ENCODE data around the gene ZBTB17.

The ZBTB17 gene

GRCh38 chr1:16015960-16016901 lies 40.3 kb upstream of the ZBTB17 start:
- Mint-ChIP-seq H3K36me3 (ENCODE audit: low read depth) (no peaks in the 10 kb centered on the region), H3K27ac (no peak overlapping the region), H3K4me1 (peaks cover 56% of the 10 kb centered on the region), H3K27me3 (ENCODE audit: low read depth, poor library complexity) (peaks cover 26% of the 10 kb centered on the region), H3K9me3 (no peaks in the 10 kb centered on the region), H3K4me3 (no peak overlapping the region)
- no peak for DNase-seq
- TF ChIP-seq, protein P1, sequence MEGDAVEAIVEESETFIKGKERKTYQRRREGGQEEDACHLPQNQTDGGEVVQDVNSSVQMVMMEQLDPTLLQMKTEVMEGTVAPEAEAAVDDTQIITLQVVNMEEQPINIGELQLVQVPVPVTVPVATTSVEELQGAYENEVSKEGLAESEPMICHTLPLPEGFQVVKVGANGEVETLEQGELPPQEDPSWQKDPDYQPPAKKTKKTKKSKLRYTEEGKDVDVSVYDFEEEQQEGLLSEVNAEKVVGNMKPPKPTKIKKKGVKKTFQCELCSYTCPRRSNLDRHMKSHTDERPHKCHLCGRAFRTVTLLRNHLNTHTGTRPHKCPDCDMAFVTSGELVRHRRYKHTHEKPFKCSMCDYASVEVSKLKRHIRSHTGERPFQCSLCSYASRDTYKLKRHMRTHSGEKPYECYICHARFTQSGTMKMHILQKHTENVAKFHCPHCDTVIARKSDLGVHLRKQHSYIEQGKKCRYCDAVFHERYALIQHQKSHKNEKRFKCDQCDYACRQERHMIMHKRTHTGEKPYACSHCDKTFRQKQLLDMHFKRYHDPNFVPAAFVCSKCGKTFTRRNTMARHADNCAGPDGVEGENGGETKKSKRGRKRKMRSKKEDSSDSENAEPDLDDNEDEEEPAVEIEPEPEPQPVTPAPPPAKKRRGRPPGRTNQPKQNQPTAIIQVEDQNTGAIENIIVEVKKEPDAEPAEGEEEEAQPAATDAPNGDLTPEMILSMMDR (IDR thresholded peaks at IDR 0.05) = no peak

DNA sequence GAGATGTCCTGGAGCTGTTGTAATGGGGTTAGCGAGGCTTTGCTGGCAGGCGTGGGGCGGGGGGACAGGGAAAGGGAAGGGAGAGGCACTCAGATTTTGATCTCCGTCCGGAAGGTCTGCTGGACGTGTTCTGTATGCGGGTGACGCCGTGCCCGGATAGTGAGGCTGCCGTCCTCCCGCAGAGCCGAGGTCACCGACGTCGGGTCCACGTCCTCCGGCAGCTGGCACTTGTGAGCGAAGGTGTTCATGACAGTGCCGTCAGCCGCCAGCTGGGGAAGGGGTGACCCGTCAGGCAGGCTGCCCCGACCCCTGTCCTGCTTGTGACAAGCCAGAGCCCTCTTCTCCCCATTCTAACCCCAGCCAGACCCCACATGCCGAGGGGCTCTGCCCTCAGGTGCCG lies 39.6 kb upstream of the ZBTB17 start:
- TF ChIP-seq, protein P1 (IDR thresholded peaks at IDR 0.05) = no peak
- Mint-ChIP-seq H3K27me3 (ENCODE audit: low read depth, poor library complexity) (peaks cover 26% of the 10 kb centered on the region), H3K4me3 (no peak overlapping the region), H3K27ac (no peak overlapping the region), H3K9me3 (no peaks in the 10 kb centered on the region), H3K4me1 (peaks cover 56% of the 10 kb centered on the region), H3K36me3 (ENCODE audit: low read depth) (no peaks in the 10 kb centered on the region)
- DNase-seq = no peak

DNA sequence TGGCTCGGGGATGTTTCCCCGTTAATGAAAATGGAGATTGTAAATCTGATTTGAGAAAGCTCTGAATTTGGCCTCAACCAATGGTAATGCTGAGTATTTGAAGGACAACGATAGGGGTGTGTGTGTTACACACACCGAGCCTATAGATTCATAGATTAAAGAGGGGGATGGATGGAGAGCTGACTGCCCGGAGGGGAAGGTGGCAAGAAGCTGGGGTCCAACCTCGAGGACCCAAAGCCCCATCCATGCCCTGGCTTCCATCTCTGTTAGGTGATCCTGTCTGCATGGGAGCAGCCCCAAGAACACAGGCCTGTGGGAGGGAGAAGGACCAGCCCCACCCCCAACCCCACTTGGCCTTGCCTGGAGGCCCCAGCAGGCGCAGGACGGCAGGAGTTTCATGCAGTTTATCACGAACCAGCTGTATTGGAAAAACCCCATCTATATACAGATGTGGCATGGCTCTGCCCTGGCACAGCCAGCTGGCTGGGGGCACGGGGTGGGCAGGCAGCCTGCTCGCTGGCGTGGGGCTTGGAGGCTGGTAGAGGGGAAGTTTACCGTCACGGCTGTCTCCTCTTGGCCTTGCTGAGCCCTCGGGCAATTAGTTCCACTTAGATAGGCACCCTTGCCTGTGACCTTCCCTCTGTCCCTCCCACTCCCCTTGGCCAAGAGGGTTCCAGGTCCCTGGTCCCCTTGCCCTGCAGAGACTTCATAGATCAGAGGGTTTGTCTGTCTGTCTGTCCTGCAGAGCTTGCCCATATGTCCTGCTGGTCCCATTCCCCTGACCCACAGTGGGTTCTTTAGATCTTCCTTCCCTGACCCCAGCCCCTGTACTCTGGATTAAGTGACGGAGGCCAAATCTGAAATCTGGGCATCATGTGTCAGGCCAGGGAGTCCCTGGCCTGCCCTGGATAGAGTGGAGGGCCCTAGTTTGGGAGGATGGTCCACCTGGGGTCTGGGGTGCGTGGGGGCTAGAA lies 38.9 kb upstream of the ZBTB17 start:
- peak overlapping the region; percentile 22 for H3K4me3 Mint-ChIP-seq
- no peaks in the 10 kb centered on the region for H3K9me3 Mint-ChIP-seq
- peak overlapping the region; percentile 70 for H3K27ac Mint-ChIP-seq
- peaks cover 51% of the 10 kb centered on the region for H3K4me1 Mint-ChIP-seq
- H3K36me3 Mint-ChIP-seq (ENCODE audit: low read depth) = no peaks in the 10 kb centered on the region
- H3K27me3 Mint-ChIP-seq (ENCODE audit: low read depth, poor library complexity) = peaks cover 20% of the 10 kb centered on the region
- TF ChIP-seq, protein P1 (IDR thresholded peaks at IDR 0.05) = no peak
- DNase-seq = peak; percentile 48

DNA sequence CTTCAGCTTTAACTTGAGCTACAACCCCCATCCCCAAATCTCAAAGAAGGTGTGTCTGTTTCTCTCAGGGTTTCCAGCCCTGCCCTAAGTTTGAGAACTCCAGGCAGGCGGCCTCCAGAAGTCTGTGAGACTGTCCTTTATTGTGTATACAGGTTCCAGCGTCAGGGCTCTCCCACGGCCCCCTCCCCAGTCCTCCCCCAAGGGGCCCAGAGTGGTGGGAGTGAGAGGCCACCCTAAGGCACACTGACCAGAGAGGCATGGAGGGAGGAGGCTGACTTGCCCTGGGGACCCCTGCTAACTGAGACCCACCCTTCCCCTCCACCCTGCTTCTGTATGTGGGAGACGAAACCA lies 38.0 kb upstream of the ZBTB17 start:
- Mint-ChIP-seq H3K27me3 (ENCODE audit: low read depth, poor library complexity) (peaks cover 16% of the 10 kb centered on the region), H3K36me3 (ENCODE audit: low read depth) (no peaks in the 10 kb centered on the region), H3K4me1 (peaks cover 42% of the 10 kb centered on the region), H3K27ac (no peak overlapping the region), H3K4me3 (peak overlapping the region; percentile 30), H3K9me3 (no peaks in the 10 kb centered on the region)
- TF ChIP-seq, protein P1 (IDR thresholded peaks at IDR 0.05) = no peak
- DNase-seq = no peak

DNA sequence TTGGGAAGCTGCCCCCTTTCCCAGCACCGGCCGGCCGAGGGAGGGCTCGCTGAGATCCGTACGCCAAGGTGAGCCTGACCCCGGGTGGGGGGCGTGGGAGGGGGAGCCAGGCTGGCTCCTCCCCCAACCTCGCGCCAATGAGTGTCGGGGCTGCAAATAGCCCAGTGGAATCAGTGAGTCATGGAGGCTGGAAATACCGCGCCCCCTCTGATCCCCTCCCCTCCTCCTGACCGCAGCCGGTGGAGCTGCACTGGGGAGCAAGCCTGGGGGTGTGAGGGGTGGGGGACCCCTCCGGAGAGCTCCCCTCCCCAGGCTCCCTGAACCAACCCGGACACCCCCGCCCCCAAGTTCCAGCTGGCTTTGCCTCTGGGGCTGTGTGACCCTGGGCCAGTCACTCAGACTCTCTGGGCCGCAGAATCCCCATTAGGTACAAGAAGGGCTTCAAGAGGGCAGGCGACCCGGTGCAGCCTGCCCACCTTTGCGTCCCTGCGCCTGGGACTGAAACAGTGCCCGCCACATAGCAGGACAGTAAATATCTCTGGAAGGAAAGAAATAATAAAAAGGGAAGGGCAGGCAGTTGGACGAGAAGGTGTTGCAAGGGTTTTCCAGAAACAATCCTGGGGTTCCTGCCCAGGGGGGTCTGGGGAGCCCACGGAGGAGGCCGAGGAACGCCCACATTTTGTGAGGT lies 37.5 kb upstream of the ZBTB17 start:
- peaks cover 37% of the 10 kb centered on the region for H3K4me1 Mint-ChIP-seq
- peaks cover 18% of the 10 kb centered on the region for H3K27me3 Mint-ChIP-seq (ENCODE audit: low read depth, poor library complexity)
- H3K36me3 Mint-ChIP-seq (ENCODE audit: low read depth) = no peaks in the 10 kb centered on the region
- no peaks in the 10 kb centered on the region for H3K9me3 Mint-ChIP-seq
- peak; percentile 62 for DNase-seq
- H3K4me3 Mint-ChIP-seq = peak overlapping the region; percentile 30
- no peak overlapping the region for H3K27ac Mint-ChIP-seq
- TF ChIP-seq, protein P1 (IDR thresholded peaks at IDR 0.05) = no peak

Measured in nephron progenitor cell (in vitro differentiated cells).